Measurements from ENCODE around the gene NT5E. TPM values are rescaled to one million over a fixed set of nuclear protein-coding genes. Genes with fewer than 3 reads are reported as not detected.

The NT5E gene
- total RNA-seq, 1 donor from 2014 or later, result 18.0 TPM

DNA sequence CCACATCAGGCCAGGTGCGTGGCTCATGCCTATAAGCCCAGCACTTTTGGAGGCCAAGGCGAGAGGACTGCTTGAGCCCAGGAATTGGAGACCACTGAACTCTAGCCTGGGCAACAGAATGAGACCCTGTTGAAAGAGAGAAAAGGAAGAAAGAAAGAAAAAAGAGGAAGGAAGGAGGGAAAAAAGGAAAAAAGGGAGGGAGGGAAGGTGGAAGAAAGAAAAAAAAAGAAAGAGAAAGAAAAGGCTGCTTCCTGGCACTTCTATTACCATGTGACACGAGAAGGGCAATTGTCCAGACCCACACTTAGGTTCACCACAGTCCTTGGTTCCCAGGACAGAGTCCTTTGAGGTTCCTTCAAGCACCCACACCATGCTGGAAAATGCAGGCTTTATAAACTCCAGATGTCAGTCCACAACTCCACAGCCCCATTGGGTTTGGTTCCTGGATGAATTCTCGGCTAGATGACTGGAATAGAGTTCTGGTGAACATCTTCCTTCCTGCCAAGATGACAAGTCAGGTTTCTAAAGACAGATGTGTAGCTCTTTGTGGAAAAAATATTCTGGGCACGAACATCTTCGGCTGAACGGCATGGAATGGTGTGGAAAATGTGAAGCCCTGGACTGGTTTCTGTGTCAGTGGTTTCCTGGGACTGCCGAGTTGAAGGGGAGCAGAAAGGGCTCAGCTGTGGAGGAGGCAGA is 32.5 kb downstream of the NT5E start:
- intact Hi-C loops (cut with DNase I), result loop anchor here (10.0 kb wide), 1 partner anchor 128 kb away; no protein-coding TSS in a partner anchor
- no peaks in the 10 kb centered on the region for H3K36me3 ChIP-seq
- DNase-seq, result no peak
- peaks cover 7% of the 10 kb centered on the region for H3K4me1 ChIP-seq
- no peaks in the 10 kb centered on the region for H3K9me3 ChIP-seq
- H3K4me3 ChIP-seq, result no peak overlapping the region
- no peak overlapping the region for H3K27ac ChIP-seq
- no peak for ATAC-seq
- no peaks in the 10 kb centered on the region for H3K27me3 ChIP-seq (ENCODE audit: low read depth)
- TF ChIP-seq, protein P1, sequence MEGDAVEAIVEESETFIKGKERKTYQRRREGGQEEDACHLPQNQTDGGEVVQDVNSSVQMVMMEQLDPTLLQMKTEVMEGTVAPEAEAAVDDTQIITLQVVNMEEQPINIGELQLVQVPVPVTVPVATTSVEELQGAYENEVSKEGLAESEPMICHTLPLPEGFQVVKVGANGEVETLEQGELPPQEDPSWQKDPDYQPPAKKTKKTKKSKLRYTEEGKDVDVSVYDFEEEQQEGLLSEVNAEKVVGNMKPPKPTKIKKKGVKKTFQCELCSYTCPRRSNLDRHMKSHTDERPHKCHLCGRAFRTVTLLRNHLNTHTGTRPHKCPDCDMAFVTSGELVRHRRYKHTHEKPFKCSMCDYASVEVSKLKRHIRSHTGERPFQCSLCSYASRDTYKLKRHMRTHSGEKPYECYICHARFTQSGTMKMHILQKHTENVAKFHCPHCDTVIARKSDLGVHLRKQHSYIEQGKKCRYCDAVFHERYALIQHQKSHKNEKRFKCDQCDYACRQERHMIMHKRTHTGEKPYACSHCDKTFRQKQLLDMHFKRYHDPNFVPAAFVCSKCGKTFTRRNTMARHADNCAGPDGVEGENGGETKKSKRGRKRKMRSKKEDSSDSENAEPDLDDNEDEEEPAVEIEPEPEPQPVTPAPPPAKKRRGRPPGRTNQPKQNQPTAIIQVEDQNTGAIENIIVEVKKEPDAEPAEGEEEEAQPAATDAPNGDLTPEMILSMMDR (IDR thresholded peaks at IDR 0.05), result no peak

DNA sequence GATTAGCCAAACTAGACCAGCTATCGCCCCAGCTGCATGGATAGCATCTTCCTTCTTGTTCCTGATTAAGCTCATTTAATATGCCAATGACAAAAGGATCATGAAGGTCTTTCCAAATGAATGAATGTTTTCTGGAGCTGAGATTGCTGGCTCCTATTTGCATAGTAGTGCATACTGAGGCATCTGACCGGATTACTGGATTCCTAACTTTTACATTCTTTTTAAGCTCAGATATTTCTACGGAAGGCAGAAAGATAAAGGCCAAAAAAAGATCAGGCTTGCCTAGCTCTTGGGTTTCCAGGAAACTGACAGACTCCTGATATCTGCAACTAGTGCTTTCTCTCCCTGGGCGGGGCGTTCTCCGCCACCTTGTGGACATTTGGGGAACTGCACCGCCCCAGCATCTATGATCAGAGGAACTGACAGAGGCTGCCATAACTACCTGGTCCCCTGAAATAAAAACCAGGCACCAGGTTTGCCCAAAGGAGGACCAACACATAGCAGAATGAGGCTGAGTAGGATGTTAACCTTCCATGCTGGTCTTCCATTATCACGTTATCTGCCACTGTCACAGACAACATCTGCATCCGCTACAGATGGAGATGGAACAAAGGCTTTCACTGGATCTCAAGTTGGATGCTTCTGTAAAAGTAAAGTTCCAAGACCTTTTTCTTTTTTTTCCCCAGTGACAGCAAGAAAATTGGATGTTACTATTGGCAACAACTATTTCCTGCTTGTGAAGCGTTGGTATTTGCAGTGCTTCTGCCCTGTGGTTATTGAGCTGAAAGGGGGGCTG is 33.2 kb downstream of the NT5E start:
- H3K27ac ChIP-seq, result no peak overlapping the region
- peak; percentile 78 for DNase-seq
- intact Hi-C loops (cut with DNase I), result loop anchor here (10.0 kb wide), 1 partner anchor 128 kb away; no protein-coding TSS in a partner anchor

DNA sequence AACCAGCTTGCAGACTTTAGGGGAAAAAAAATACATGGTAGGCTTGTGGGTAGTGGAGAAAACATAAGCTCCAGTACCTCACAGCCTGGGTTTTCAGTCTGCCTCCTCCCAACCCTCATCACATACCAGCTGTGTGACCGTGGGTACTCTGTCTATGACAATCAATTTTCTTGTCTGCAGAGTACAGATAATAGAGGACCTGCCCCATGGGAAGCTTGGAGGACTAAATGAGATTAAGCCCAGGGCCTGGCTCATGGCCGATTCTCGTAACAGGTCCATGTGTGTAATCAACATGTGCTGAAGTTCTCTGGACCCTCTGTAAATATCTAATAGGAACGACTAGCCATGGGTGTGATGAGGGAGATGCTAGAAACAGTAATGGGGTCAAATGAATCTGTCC is 34.0 kb downstream of the NT5E start:
- intact Hi-C loops (cut with DNase I), result loop anchor here (10.0 kb wide), 1 partner anchor 129 kb away; no protein-coding TSS in a partner anchor
- no peaks in the 10 kb centered on the region for H3K27me3 ChIP-seq (ENCODE audit: low read depth)
- no peak overlapping the region for H3K4me3 ChIP-seq
- H3K27ac ChIP-seq, result no peak overlapping the region
- no peaks in the 10 kb centered on the region for H3K36me3 ChIP-seq
- ATAC-seq (no peak), DNase-seq (no peak)
- no peaks in the 10 kb centered on the region for H3K9me3 ChIP-seq
- peaks cover 7% of the 10 kb centered on the region for H3K4me1 ChIP-seq
- TF ChIP-seq, protein P1 (IDR thresholded peaks at IDR 0.05), result no peak

More for the DNA sequence above, 33.2 kb downstream of the NT5E start:
- peaks cover 7% of the 10 kb centered on the region for H3K4me1 ChIP-seq
- peak; percentile 90 to 92 for ATAC-seq
- no peaks in the 10 kb centered on the region for H3K9me3 ChIP-seq
- H3K27me3 ChIP-seq (ENCODE audit: low read depth), result no peaks in the 10 kb centered on the region
- TF ChIP-seq, protein P1 (IDR thresholded peaks at IDR 0.05), result peak; percentile 100
- H3K4me3 ChIP-seq, result no peak overlapping the region
- H3K36me3 ChIP-seq, result no peaks in the 10 kb centered on the region

DNA sequence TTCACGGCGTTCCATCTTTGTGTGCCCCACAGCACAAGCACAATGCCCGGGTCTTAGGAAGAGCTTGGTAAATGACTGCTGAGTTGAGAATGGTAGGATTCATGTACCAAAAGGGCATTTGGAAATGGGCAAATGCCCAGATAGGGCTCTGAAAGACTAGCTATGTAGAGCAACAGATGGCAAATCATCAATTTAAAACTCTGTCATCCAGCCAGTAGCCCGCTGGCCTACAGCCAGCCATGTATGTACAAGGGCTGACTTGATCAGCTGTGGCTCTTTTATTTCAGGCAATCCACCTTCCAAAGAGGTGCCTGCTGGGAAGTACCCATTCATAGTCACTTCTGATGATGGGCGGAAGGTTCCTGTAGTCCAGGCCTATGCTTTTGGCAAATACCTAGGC is 35.1 kb downstream of the NT5E start:
- intact Hi-C loops (cut with DNase I), result loop anchor here (10.0 kb wide), 1 partner anchor 130 kb away; no protein-coding TSS in a partner anchor
- ATAC-seq, result no peak
- H3K9me3 ChIP-seq, result no peaks in the 10 kb centered on the region
- no peaks in the 10 kb centered on the region for H3K36me3 ChIP-seq
- H3K27me3 ChIP-seq (ENCODE audit: low read depth), result no peaks in the 10 kb centered on the region
- no peak overlapping the region for H3K27ac ChIP-seq
- no peak for DNase-seq
- H3K4me1 ChIP-seq, result peaks cover 7% of the 10 kb centered on the region
- TF ChIP-seq, protein P1 (IDR thresholded peaks at IDR 0.05), result no peak
- H3K4me3 ChIP-seq, result no peak overlapping the region

DNA sequence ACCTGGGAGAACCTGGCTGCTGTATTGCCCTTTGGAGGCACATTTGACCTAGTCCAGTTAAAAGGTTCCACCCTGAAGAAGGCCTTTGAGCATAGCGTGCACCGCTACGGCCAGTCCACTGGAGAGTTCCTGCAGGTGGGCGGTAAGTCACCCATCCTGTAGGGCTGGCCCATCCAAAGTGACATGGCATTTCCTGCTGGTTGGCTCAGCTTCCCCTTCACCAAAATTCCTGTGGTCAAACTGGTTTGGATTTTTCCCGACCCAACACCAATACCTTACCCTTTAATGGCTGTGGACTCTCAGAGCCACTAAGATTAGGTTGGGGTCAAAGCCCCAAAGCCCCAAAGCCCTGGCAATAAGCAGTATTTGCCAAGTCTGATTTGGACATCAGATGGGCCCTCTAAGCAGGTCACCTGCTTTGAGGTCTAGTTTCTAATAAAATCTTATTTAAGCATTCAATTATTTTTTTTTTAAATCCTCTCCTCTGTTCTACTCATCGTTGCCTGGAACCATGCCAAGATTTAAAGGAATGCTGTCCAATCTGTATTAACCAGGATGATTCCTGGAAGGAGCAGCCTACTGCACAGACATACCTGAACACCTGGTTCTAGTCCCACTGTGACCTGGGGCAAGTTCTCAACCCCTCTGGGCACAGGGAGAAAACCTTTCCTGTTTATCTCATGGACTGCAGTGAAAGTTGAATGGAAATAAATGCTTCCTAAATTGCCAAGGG is 40.8 kb downstream of the NT5E start:
- H3K27ac ChIP-seq, result no peak overlapping the region
- DNase-seq, result no peak
- intact Hi-C loops (cut with DNase I), result no loop called here

More for the DNA sequence above, 40.8 kb downstream of the NT5E start:
- H3K27me3 ChIP-seq (ENCODE audit: low read depth), result no peaks in the 10 kb centered on the region
- TF ChIP-seq, protein P1 (IDR thresholded peaks at IDR 0.05), result no peak
- peak in 1 of 2 donors; percentile 23 for ATAC-seq
- no peaks in the 10 kb centered on the region for H3K4me1 ChIP-seq
- no peaks in the 10 kb centered on the region for H3K36me3 ChIP-seq
- H3K9me3 ChIP-seq, result no peaks in the 10 kb centered on the region
- no peak overlapping the region for H3K4me3 ChIP-seq
